Keratinocyte (primary cell): ENCODE results near the gene P2RX3. TPM values are rescaled to one million over a fixed set of nuclear protein-coding genes. Genes with fewer than 3 reads are reported as not detected.

Experiments
- DNase-seq: peaks from one replicate; pipeline ENCODE4 v3.0.0-alpha.2; 2011; ENCODE audit warnings: low read depth, missing footprints, low spot score
- FAIRE-seq: peaks from 2 replicates; lab custom pipeline; 2011; peaks lifted over from hg19 to GRCh38; lab: Jason Lieb, UNC
- H2AFZ ChIP-seq: 2 replicates; pipeline ENCODE4 v1.6.0; 2012; ENCODE audit warnings: low read length, control low read depth, inconsistent platforms; ENCODE audit not compliant: control insufficient read depth
- H3K27ac ChIP-seq: 2 replicates; pipeline ENCODE4 v1.5.1; 2011; ENCODE audit warnings: low read length; ENCODE audit not compliant: control insufficient read depth, insufficient read depth
- H3K27me3 ChIP-seq: 3 replicates; pipeline ENCODE4 v1.6.0; 2011; ENCODE audit warnings: low read length; ENCODE audit not compliant: control insufficient read depth, insufficient read depth; ENCODE audit errors: extremely low read depth
- H3K36me3 ChIP-seq, 2 experiments: 2 replicates in 1 of 2; 3 replicates in 1 of 2; pipeline ENCODE4 v1.5.1; 2011; ENCODE audit warnings: low read length in 2 of 2, mild to moderate bottlenecking in 1 of 2; ENCODE audit not compliant: control insufficient read depth in 2 of 2, insufficient read depth in 2 of 2; ENCODE audit errors: extremely low read depth in 1 of 2
- H3K4me1 ChIP-seq: 3 replicates; pipeline ENCODE4 v1.5.1; 2011; ENCODE audit warnings: low read length; ENCODE audit not compliant: control insufficient read depth, insufficient read depth; ENCODE audit errors: extremely low read depth
- H3K4me2 ChIP-seq: 3 replicates; pipeline ENCODE4 v1.6.0; 2011; ENCODE audit warnings: low read depth, low read length; ENCODE audit not compliant: control insufficient read depth, insufficient read depth; ENCODE audit errors: extremely low read depth
- H3K4me3 ChIP-seq, 3 experiments: fragments of 200-600 bp in 1 of 3; sonication (generic) in 1 of 3; 2 replicates in 2 of 3; 3 replicates in 1 of 3; pipeline ENCODE4 v1.5.1; 2011 to 2016; ENCODE audit warnings: low read length in 3 of 3, mild to moderate bottlenecking in 3 of 3, control low read depth in 2 of 3, inconsistent platforms in 1 of 3, low read depth in 1 of 3, mixed read lengths in 1 of 3, mixed run types in 1 of 3, moderate library complexity in 1 of 3; ENCODE audit not compliant: control insufficient read depth in 2 of 3, insufficient read depth in 2 of 3; ENCODE audit errors: extremely low read depth in 1 of 3
- H3K79me2 ChIP-seq: 2 replicates; pipeline ENCODE4 v1.6.0; 2012; ENCODE audit warnings: low read length; ENCODE audit not compliant: control insufficient read depth, insufficient read depth
- H3K9ac ChIP-seq: 3 replicates; pipeline ENCODE4 v1.6.0; 2011; ENCODE audit warnings: low read length; ENCODE audit not compliant: control insufficient read depth, insufficient read depth; ENCODE audit errors: extremely low read depth
- H3K9me1 ChIP-seq: 3 replicates; pipeline ENCODE4 v1.6.0; 2011; ENCODE audit warnings: low read length; ENCODE audit not compliant: control insufficient read depth, insufficient read depth; ENCODE audit errors: extremely low read depth
- H3K9me3 ChIP-seq: 2 replicates; pipeline ENCODE4 v1.5.1; 2012; ENCODE audit warnings: low read depth, low read length; ENCODE audit not compliant: control insufficient read depth
- H4K20me1 ChIP-seq: 3 replicates; pipeline ENCODE4 v1.6.0; 2011; ENCODE audit warnings: low read length; ENCODE audit not compliant: control insufficient read depth, insufficient read depth; ENCODE audit errors: extremely low read depth
- CTCF ChIP-seq, 3 experiments: IDR thresholded peaks in 1 of 3; conservative IDR thresholded peaks in 1 of 3; optimal IDR thresholded peaks in 1 of 3; 2 replicates in 2 of 3; 3 replicates in 1 of 3; pipeline versions ENCODE3 to v1.5.1; 2011; ENCODE audit warnings: low read length in 3 of 3, mild to moderate bottlenecking in 3 of 3, moderate library complexity in 2 of 3, control low read depth in 1 of 3, inconsistent platforms in 1 of 3; ENCODE audit not compliant: insufficient read depth in 2 of 3; ENCODE audit errors: extremely low read depth in 1 of 3
- EZH2 ChIP-seq: IDR thresholded peaks from one replicate; pipeline ENCODE4 v1.6.1; 2012; ENCODE audit warnings: inconsistent platforms, mild to moderate bottlenecking, low read length, moderate library complexity
- dilution Hi-C: fragments of 300-500 bp; cut with MboI; formaldehyde crosslinking; loops from one replicate; pipeline ENCODE4 v1.7.0; 2020; ENCODE audit warnings: low sequenced_read_pairs; ENCODE audit not compliant: extremely low pct_ligation_motif_present
- polyA plus RNA-seq, 5 experiments: library from polyadenylated mRNA; depleted of rRNA in 3 of 5; stranded (reverse) in 3 of 5; stranded (forward) in 1 of 5; unstranded in 1 of 5; fragments of >200 nt; gene quantifications; 1 replicate in 1 of 5; 2 replicates in 3 of 5; 3 replicates in 1 of 5; pipeline versions ENCODE4 v1.2.1 to v1.2.3, GENCODE V29; 2011 to 2012; ENCODE audit warnings: missing spikeins in 2 of 5, low read depth in 1 of 5, low replicate concordance in 1 of 5

P2RX3 gene
- polyA plus RNA-seq, 1 donor (not counting 4 experiments of a cell fraction or from before 2014, with no cell fraction given) = not detected

GRCh38 chr11:57375490-57375889 is 37.3 kb downstream of the P2RX3 start:
- H3K4me3 ChIP-seq = no peak overlapping the region
- H4K20me1 ChIP-seq = no peaks in the 10 kb centered on the region
- H3K27me3 ChIP-seq = no peaks in the 10 kb centered on the region
- no peaks in the 10 kb centered on the region for H3K79me2 ChIP-seq
- H3K9me3 ChIP-seq = no peaks in the 10 kb centered on the region
- no peak overlapping the region for H3K9ac ChIP-seq
- H3K36me3 ChIP-seq = no peaks in the 10 kb centered on the region
- dilution Hi-C loops = no loop called here
- H2AFZ ChIP-seq = no peak overlapping the region
- FAIRE-seq (no peak), DNase-seq (no peak)
- H3K4me1 ChIP-seq = peaks cover 5% of the 10 kb centered on the region
- no peak overlapping the region for H3K27ac ChIP-seq
- no peak overlapping the region for H3K4me2 ChIP-seq
- no peaks in the 10 kb centered on the region for H3K9me1 ChIP-seq
- no peak for TF ChIP-seq CTCF (optimal IDR thresholded peaks at IDR 0.05 in 1 of 3, IDR thresholded peaks at IDR 0.05 in 1 of 3, conservative IDR thresholded peaks at IDR 0.05 in 1 of 3; ENCODE audit: extremely low read depth in 1 of 3, insufficient read depth in 2 of 3, low read length in 3 of 3)
- TF ChIP-seq EZH2 = no peak

GRCh38 chr11:57376095-57377090 is 38.2 kb downstream of the P2RX3 start:
- no peak overlapping the region for H3K4me3 ChIP-seq
- DNase-seq = no peak
- no peak overlapping the region for H3K9ac ChIP-seq
- no peaks in the 10 kb centered on the region for H4K20me1 ChIP-seq
- H3K27ac ChIP-seq = no peak overlapping the region
- FAIRE-seq = no peak
- no peaks in the 10 kb centered on the region for H3K27me3 ChIP-seq
- no peaks in the 10 kb centered on the region for H3K4me1 ChIP-seq
- no peaks in the 10 kb centered on the region for H3K36me3 ChIP-seq
- no peak overlapping the region for H3K4me2 ChIP-seq
- H2AFZ ChIP-seq = no peak overlapping the region
- no peaks in the 10 kb centered on the region for H3K79me2 ChIP-seq
- TF ChIP-seq EZH2 (no peak), CTCF (optimal IDR thresholded peaks at IDR 0.05 in 1 of 3, IDR thresholded peaks at IDR 0.05 in 1 of 3, conservative IDR thresholded peaks at IDR 0.05 in 1 of 3; ENCODE audit: extremely low read depth in 1 of 3, insufficient read depth in 2 of 3, low read length in 3 of 3) (no peak)
- H3K9me3 ChIP-seq = no peaks in the 10 kb centered on the region
- no peaks in the 10 kb centered on the region for H3K9me1 ChIP-seq
- dilution Hi-C loops = no loop called here
